ENCODE results near the gene DNAAF9.

DNAAF9 gene

GRCh38 chr20:3364323-3365013, 43.0 kb downstream of the DNAAF9 start:
- no peak for DNase-seq

DNA sequence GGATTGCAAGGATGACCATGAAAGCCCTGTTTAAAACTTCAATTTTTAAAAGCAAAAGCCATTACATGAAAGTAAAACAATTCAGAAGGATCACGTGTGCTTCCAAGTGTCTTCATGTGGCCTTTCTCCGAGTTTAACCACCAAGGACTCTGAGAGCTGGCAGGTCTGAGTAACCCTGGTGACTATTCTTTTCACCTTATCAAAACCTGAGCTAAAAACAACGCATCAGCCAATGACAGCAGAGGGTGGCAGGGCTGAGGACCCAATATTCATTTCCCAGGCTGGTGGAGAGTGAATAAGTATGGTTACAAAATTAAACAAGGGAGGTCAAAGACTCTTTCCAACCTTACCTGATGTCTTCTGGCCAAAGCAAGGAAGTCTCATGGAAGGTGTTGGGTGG, 46.7 kb downstream of the DNAAF9 start:
- DNase-seq, result no peak

DNA sequence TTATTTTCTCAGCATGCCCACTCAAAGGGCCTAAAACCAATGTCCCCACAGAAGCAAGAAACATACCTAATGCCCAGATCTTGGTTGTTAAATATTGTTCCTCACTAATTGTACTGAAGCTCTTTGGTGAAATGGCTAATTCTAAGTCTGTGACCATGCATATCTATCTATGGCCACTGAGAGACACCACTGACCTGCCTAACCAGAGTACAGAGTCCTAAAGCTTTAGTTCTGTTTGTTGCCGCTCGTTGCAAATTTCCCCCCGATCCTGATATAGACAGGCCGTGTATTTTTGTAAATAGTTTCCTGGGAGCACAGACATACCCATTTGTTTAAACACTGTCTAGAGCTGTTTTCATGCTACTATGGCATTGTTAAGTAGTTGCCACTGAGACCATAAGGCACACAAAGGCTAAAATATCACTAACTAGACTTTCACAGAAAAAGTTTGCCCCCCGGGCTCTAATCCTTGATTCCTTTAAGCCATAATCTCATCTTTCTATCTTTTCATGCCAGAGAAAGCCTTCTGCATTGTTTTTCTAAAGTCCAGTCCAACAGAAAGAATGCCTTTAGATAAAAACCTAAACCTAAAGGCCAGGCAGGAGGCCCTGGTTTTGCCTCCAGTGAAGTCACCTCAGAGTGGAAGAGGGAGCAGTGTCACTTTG, 48.7 kb downstream of the DNAAF9 start:
- no peak for DNase-seq

Measured in COR-L47 (cell line).